Parathyroid adenoma (tissue), 2 donors: ENCODE measurements around the gene PLEKHJ1.

Experiments used
- H2AFZ ChIP-seq: fragments of 300-600 bp; sonication (generic); one replicate; pipeline ENCODE4 v1.7.0; 2017; ENCODE audit warnings: antibody characterized with exemption, mild to moderate bottlenecking
- H3K27ac ChIP-seq: fragments of 300-600 bp; sonication (generic); one replicate; pipeline ENCODE4 v1.7.0; 2017
- H3K27me3 ChIP-seq: fragments of 300-600 bp; sonication (generic); one replicate; pipeline ENCODE4 v1.7.0; 2017; ENCODE audit warnings: low read length; ENCODE audit not compliant: control insufficient read depth, insufficient read depth
- H3K36me3 ChIP-seq: fragments of 300-600 bp; sonication (generic); one replicate; pipeline ENCODE4 v1.7.0; 2017; ENCODE audit warnings: low read length; ENCODE audit not compliant: control insufficient read depth, insufficient read depth
- H3K4me1 ChIP-seq: fragments of 300-600 bp; sonication (generic); one replicate; pipeline ENCODE4 v1.7.0; 2017; ENCODE audit warnings: control low read depth
- H3K4me2 ChIP-seq: fragments of 300-600 bp; sonication (generic); one replicate; pipeline ENCODE4 v1.7.0; 2017; ENCODE audit warnings: low read length
- H3K4me3 ChIP-seq: fragments of 300-600 bp; sonication (generic); one replicate; pipeline ENCODE4 v1.7.0; 2017; ENCODE audit warnings: low read depth, low read length
- H3K79me2 ChIP-seq: fragments of 300-600 bp; sonication (generic); one replicate; pipeline ENCODE4 v1.7.0; 2017; ENCODE audit warnings: control low read depth
- H3K9ac ChIP-seq: fragments of 300-600 bp; sonication (generic); one replicate; pipeline ENCODE4 v1.7.0; 2017; ENCODE audit warnings: mild to moderate bottlenecking
- H3K9me3 ChIP-seq: fragments of 300-600 bp; sonication (generic); one replicate; pipeline ENCODE4 v1.7.0; 2017; ENCODE audit warnings: low read length; ENCODE audit not compliant: control insufficient read depth
- TF ChIP-seq, protein P1 (sequence below): fragments of 300-600 bp; sonication (generic); IDR thresholded peaks from one replicate; pipeline ENCODE4 v1.7.0; 2017; ENCODE audit warnings: antibody characterized with exemption, mild to moderate bottlenecking
- donor health status: primary hyperparathyroidism.

PLEKHJ1 gene

GRCh38 chr19:2192862-2193261 is 43.3 kb downstream of the PLEKHJ1 start:
- H3K36me3 ChIP-seq: no peaks in the 10 kb centered on the region

GRCh38 chr19:2191456-2192310 is 44.4 kb downstream of the PLEKHJ1 start:
- H3K4me1 ChIP-seq: no peaks in the 10 kb centered on the region
- H3K9ac ChIP-seq: no peak overlapping the region
- H3K9me3 ChIP-seq: no peaks in the 10 kb centered on the region
- H3K36me3 ChIP-seq: no peaks in the 10 kb centered on the region
- no peak overlapping the region for H3K4me3 ChIP-seq
- no peak overlapping the region for H3K27ac ChIP-seq
- no peak overlapping the region for H2AFZ ChIP-seq
- no peaks in the 10 kb centered on the region for H3K27me3 ChIP-seq
- H3K79me2 ChIP-seq: peaks cover 47% of the 10 kb centered on the region
- TF ChIP-seq, protein P1, sequence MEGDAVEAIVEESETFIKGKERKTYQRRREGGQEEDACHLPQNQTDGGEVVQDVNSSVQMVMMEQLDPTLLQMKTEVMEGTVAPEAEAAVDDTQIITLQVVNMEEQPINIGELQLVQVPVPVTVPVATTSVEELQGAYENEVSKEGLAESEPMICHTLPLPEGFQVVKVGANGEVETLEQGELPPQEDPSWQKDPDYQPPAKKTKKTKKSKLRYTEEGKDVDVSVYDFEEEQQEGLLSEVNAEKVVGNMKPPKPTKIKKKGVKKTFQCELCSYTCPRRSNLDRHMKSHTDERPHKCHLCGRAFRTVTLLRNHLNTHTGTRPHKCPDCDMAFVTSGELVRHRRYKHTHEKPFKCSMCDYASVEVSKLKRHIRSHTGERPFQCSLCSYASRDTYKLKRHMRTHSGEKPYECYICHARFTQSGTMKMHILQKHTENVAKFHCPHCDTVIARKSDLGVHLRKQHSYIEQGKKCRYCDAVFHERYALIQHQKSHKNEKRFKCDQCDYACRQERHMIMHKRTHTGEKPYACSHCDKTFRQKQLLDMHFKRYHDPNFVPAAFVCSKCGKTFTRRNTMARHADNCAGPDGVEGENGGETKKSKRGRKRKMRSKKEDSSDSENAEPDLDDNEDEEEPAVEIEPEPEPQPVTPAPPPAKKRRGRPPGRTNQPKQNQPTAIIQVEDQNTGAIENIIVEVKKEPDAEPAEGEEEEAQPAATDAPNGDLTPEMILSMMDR: no peak
- H3K4me2 ChIP-seq: no peak overlapping the region

More at GRCh38 chr19:2192862-2193261, 43.3 kb downstream of the PLEKHJ1 start:
- Histone ChIP-seq H2AFZ (no peak overlapping the region), H3K9ac (no peak overlapping the region), H3K27ac (no peak overlapping the region), H3K4me1 (no peaks in the 10 kb centered on the region), H3K4me3 (no peak overlapping the region), H3K27me3 (no peaks in the 10 kb centered on the region), H3K4me2 (no peak overlapping the region), H3K9me3 (no peaks in the 10 kb centered on the region), H3K79me2 (peaks cover 50% of the 10 kb centered on the region)
- TF ChIP-seq, protein P1: no peak

GRCh38 chr19:2190848-2191455 is 45.2 kb downstream of the PLEKHJ1 start:
- no peaks in the 10 kb centered on the region for H3K27me3 ChIP-seq
- TF ChIP-seq, protein P1: no peak
- H3K9me3 ChIP-seq: no peaks in the 10 kb centered on the region
- H3K4me3 ChIP-seq: no peak overlapping the region
- H2AFZ ChIP-seq: no peak overlapping the region
- peaks cover 51% of the 10 kb centered on the region for H3K79me2 ChIP-seq
- no peak overlapping the region for H3K9ac ChIP-seq
- H3K4me1 ChIP-seq: no peaks in the 10 kb centered on the region
- H3K27ac ChIP-seq: no peak overlapping the region
- no peak overlapping the region for H3K4me2 ChIP-seq
- no peaks in the 10 kb centered on the region for H3K36me3 ChIP-seq

- H3K79me2 ChIP-seq: peaks cover 44% of the 10 kb centered on the region
- no peak overlapping the region for H2AFZ ChIP-seq
- no peak overlapping the region for H3K4me3 ChIP-seq
- H3K9ac ChIP-seq: no peak overlapping the region
- TF ChIP-seq, protein P1: no peak
- H3K9me3 ChIP-seq: no peaks in the 10 kb centered on the region
- H3K27me3 ChIP-seq: no peaks in the 10 kb centered on the region
- no peaks in the 10 kb centered on the region for H3K4me1 ChIP-seq
- no peaks in the 10 kb centered on the region for H3K36me3 ChIP-seq
- no peak overlapping the region for H3K27ac ChIP-seq
- H3K4me2 ChIP-seq: no peak overlapping the region
Measured at GRCh38 chr19:2189880-2190279, 46.2 kb downstream of the PLEKHJ1 start.
